A549 (cell line): ENCODE data around the gene CD53. TPM values are rescaled to one million over a fixed set of nuclear protein-coding genes. Genes with fewer than 3 reads are reported as not detected.

Source experiments
- ATAC-seq, 2 experiments: fragments of 200-7000 bp in 1 of 2; fragments of >200 bp in 1 of 2; cut with Nextera tagmentation in 1 of 2; cut with Tn5 transposase in 1 of 2; 3 replicates each; pipeline versions ENCODE4 v1.8.0 to v1.9.1; 2018 to 2020; ENCODE audit warnings: mild to moderate bottlenecking in 1 of 2, moderate library complexity in 1 of 2
- CTCF ChIA-PET: fragments of 300-600 bp; sonication (Branson Sonifier 250); formaldehyde crosslinking; extraction: SDS; loops from one replicate; lab custom pipeline; 2021; ENCODE audit warnings: antibody characterized with exemption, inconsistent platforms; lab: Yijun Ruan, JAX
- POLR2A ChIA-PET: fragments of 350-600 bp; formaldehyde crosslinking; extraction: SDS; loops from one replicate; lab custom pipeline; 2021; ENCODE audit warnings: antibody characterized with exemption, inconsistent platforms; lab: Yijun Ruan, JAX
- DNase-seq, 2 experiments: peaks; one replicate each; pipeline versions ENCODE4 v3.0.0 to v3.0.0-alpha.2; 2011 to 2016; ENCODE audit warnings: low read depth in 1 of 2, low spot score in 1 of 2
- FAIRE-seq: peaks from 2 replicates; lab custom pipeline; 2011; peaks lifted over from hg19 to GRCh38; lab: Jason Lieb, UNC
- H3K27ac ChIP-seq, 2 experiments: fragments of >200 bp; sonication (Bioruptor Twin); formaldehyde crosslinking; 3 replicates each; pipeline ENCODE4 v1.5.1; 2016 to 2017
- H3K4me1 ChIP-seq: fragments of >200 bp; sonication (Bioruptor Twin); formaldehyde crosslinking; 3 replicates; pipeline ENCODE4 v1.6.1; 2016
- H3K4me2 ChIP-seq: fragments of >200 bp; sonication (Bioruptor Twin); formaldehyde crosslinking; 3 replicates; pipeline ENCODE4 v1.6.1; 2016
- H3K4me3 ChIP-seq: fragments of >200 bp; sonication (Bioruptor Twin); formaldehyde crosslinking; 3 replicates; pipeline ENCODE4 v1.5.1; 2016
- H3K9me3 ChIP-seq: fragments of >200 bp; sonication (Bioruptor Twin); formaldehyde crosslinking; 3 replicates; pipeline ENCODE4 v1.6.1; 2016
- ATOH8 ChIP-seq: fragments of 250-450 bp; sonication (Bioruptor Pico); IDR thresholded peaks from 2 replicates; pipeline ENCODE4 v1.5.0; 2020; ENCODE audit warnings: low read depth, mild to moderate bottlenecking, moderate library complexity
- CBX2 ChIP-seq: fragments of 200-600 bp; sonication (generic); IDR thresholded peaks from 2 replicates; pipeline ENCODE4 v1.6.1; 2016; ENCODE audit warnings: low read depth, mild to moderate bottlenecking, borderline replicate concordance
- CBX8 ChIP-seq: fragments of 200-600 bp; sonication (generic); IDR thresholded peaks from 2 replicates; pipeline ENCODE4 v1.6.1; 2016
- CEBPB ChIP-seq, 2 experiments: fragments of >200 bp in 1 of 2; sonication (Bioruptor Twin) in 1 of 2; formaldehyde crosslinking in 1 of 2; IDR thresholded peaks; 2 replicates each; pipeline ENCODE4 v1.6.1; 2012 to 2016
- E2F6 ChIP-seq: IDR thresholded peaks from 2 replicates; pipeline ENCODE4 v1.6.1; 2012; ENCODE audit warnings: low read depth, borderline replicate concordance
- ELK1 ChIP-seq: fragments of 150-350 bp; IDR thresholded peaks from 2 replicates; pipeline ENCODE4 v1.6.1; 2014; ENCODE audit warnings: low read depth, mild to moderate bottlenecking, low read length
- EP300 ChIP-seq, 2 experiments: fragments of >200 bp; sonication (Bioruptor Twin); formaldehyde crosslinking; IDR thresholded peaks; 2 replicates in 1 of 2; 3 replicates in 1 of 2; pipeline ENCODE4 v1.6.1; 2016 to 2017
- FOSB ChIP-seq: fragments of 250-450 bp; sonication (Bioruptor Pico); IDR thresholded peaks from 2 replicates; pipeline ENCODE4 v1.5.0; 2020; ENCODE audit warnings: mild to moderate bottlenecking, moderate library complexity
- GATA3 ChIP-seq: IDR thresholded peaks from 2 replicates; pipeline ENCODE4 v1.6.1; 2012; ENCODE audit warnings: borderline replicate concordance
- HES2 ChIP-seq: fragments of >200 bp; sonication (Bioruptor Twin); formaldehyde crosslinking; IDR thresholded peaks from 2 replicates; pipeline ENCODE4 v1.6.1; 2016
- HOXB5 ChIP-seq: fragments of 250-450 bp; sonication (Bioruptor Pico); IDR thresholded peaks from 2 replicates; pipeline ENCODE4 v1.5.0; 2020; ENCODE audit warnings: mild to moderate bottlenecking, moderate library complexity
- KDM5A ChIP-seq: fragments of 200-600 bp; sonication (generic); IDR thresholded peaks from 2 replicates; pipeline ENCODE4 v1.6.1; 2016; ENCODE audit warnings: antibody characterized with exemption, mild to moderate bottlenecking
- MAZ ChIP-seq: fragments of 150-350 bp; IDR thresholded peaks from 2 replicates; pipeline ENCODE4 v1.6.1; 2014; ENCODE audit warnings: antibody characterized with exemption, low read depth, low read length, borderline replicate concordance
- MYC ChIP-seq: IDR thresholded peaks from 2 replicates; pipeline ENCODE4 v1.6.1; 2012; ENCODE audit warnings: mild to moderate bottlenecking, inconsistent platforms, low read length, improper control_type of control experiment, borderline replicate concordance
- NPAS2 ChIP-seq: fragments of 250-450 bp; sonication (Bioruptor Pico); IDR thresholded peaks from 2 replicates; pipeline ENCODE4 v1.8.0; 2022; ENCODE audit warnings: mild to moderate bottlenecking, moderate library complexity, borderline replicate concordance
- PHF8 ChIP-seq: fragments of 200-600 bp; sonication (generic); IDR thresholded peaks from 2 replicates; pipeline ENCODE4 v1.6.1; 2016; ENCODE audit warnings: low read depth, mild to moderate bottlenecking, antibody characterized with exemption, moderate library complexity, borderline replicate concordance
- RAD21 ChIP-seq, 2 experiments: fragments of >200 bp in 1 of 2; sonication (Bioruptor Twin) in 1 of 2; formaldehyde crosslinking in 1 of 2; IDR thresholded peaks in 1 of 2; conservative IDR thresholded peaks in 1 of 2; 2 replicates in 1 of 2; 3 replicates in 1 of 2; pipeline ENCODE4 v1.6.1; 2012 to 2018; ENCODE audit warnings: inconsistent platforms in 1 of 2
- SMC3 ChIP-seq: fragments of >200 bp; sonication (Bioruptor Twin); formaldehyde crosslinking; IDR thresholded peaks from 3 replicates; pipeline ENCODE4 v1.6.1; 2018; ENCODE audit warnings: inconsistent platforms
- SREBF2 ChIP-seq: fragments of 450-650 bp; IDR thresholded peaks from 2 replicates; pipeline ENCODE4 v1.6.1; 2014; ENCODE audit warnings: mild to moderate bottlenecking, moderate library complexity
- TP53 ChIP-seq: fragments of 250-450 bp; sonication (Bioruptor Pico); IDR thresholded peaks from 2 replicates; pipeline ENCODE4 v1.5.0; 2021; ENCODE audit warnings: mild to moderate bottlenecking, moderate library complexity
- ZNF302 ChIP-seq: fragments of 250-450 bp; sonication (Bioruptor Pico); IDR thresholded peaks from 2 replicates; pipeline ENCODE4 v1.9.0; 2021; ENCODE audit warnings: inconsistent platforms, mild to moderate bottlenecking, moderate library complexity
- WGBS: methylation state at CpG from one replicate; pipeline ENCODE4 v1.1.6; 2017; ENCODE audit errors: missing lambda C conversion rate; 5-methylcytosine and 5-hydroxymethylcytosine counted together
- polyA plus RNA-seq, 4 experiments: library from polyadenylated mRNA; depleted of rRNA in 3 of 4; stranded (reverse); fragments of >200 nt; fragmentation: RNase III in 1 of 4; extraction: RNeasy Plus Mini Kit Qiagen cat#74134 plus additional on column Dnase treatment in 1 of 4; gene quantifications; 2 replicates in 3 of 4; 3 replicates in 1 of 4; pipeline ENCODE4 v1.2.3, GENCODE V29; 2011 to 2017

Gene CD53
- polyA plus RNA-seq, 2 of the 4 experiments (the other 2 are of a cell fraction), result not detected

GRCh38 chr1:110912784-110913183, 39.8 kb downstream of the CD53 start (continued):
- no peak for TF ChIP-seq ELK1

GRCh38 chr1:110914676-110915075, 41.7 kb downstream of the CD53 start:
- TF ChIP-seq MYC, result no peak
- TF ChIP-seq E2F6, result no peak
- TF ChIP-seq SMC3, result no peak
- no peak for TF ChIP-seq MAZ
- no peak for TF ChIP-seq ATOH8 (CRISPR knock-in tag)
- TF ChIP-seq CEBPB (IDR thresholded peaks at IDR 0.05), result no peak
- no peak for TF ChIP-seq SREBF2
- no peak for TF ChIP-seq RAD21 (conservative IDR thresholded peaks at IDR 0.05 in 1 of 2, IDR thresholded peaks at IDR 0.05 in 1 of 2)
- TF ChIP-seq ELK1, result no peak
- no peak for TF ChIP-seq TP53 (CRISPR knock-in tag)
- no peak for TF ChIP-seq PHF8
- TF ChIP-seq HES2, result no peak
- TF ChIP-seq CBX2, result no peak
- TF ChIP-seq EP300 (IDR thresholded peaks at IDR 0.05), result no peak
- TF ChIP-seq CBX8, result no peak
- no peak for TF ChIP-seq HOXB5
- no peak for TF ChIP-seq NPAS2 (CRISPR knock-in tag)
- TF ChIP-seq, all 56 proteins: peak for 0
- FAIRE-seq (no peak), DNase-seq (no peak), ATAC-seq (no peak)
- Histone ChIP-seq H3K4me3 (no peak overlapping the region), H3K27ac (no peak overlapping the region), H3K4me1 (peaks cover 12% of the 10 kb centered on the region; the same call in 1 of the 3 replicates), H3K4me2 (no peak overlapping the region), H3K9me3 (peaks cover 4% of the 10 kb centered on the region; the same call in 2 of the 3 replicates)
- ChIA-PET POLR2A (no interaction called here), CTCF (no interaction called here)
- WGBS, result 69% methylated on average over 3 of the region's 3 CpGs

- ATAC-seq (no peak), DNase-seq (no peak), FAIRE-seq (no peak)
- Histone ChIP-seq H3K9me3 (peaks cover 4% of the 10 kb centered on the region; the same call in 2 of the 3 replicates), H3K27ac (no peak overlapping the region; a peak in 1 of 6 replicates), H3K4me3 (no peak overlapping the region), H3K4me1 (peaks cover 12% of the 10 kb centered on the region; the same call in 1 of the 3 replicates), H3K4me2 (no peak overlapping the region; the same call in 2 of the 3 replicates)
- TF ChIP-seq GATA3 (no peak), CBX2 (no peak), KDM5A (no peak), TP53 (CRISPR knock-in tag) (no peak), FOSB (CRISPR knock-in tag) (no peak), ZNF302 (CRISPR knock-in tag) (no peak)
- POLR2A ChIA-PET, result no interaction called here
- CTCF ChIA-PET, result no interaction called here
- WGBS, result 80% methylated on average over 2 of the region's 2 CpGs
Measured at GRCh38 chr1:110915804-110916203, 42.9 kb downstream of the CD53 start.
